Measurements from ENCODE around the gene P3H2.

DNA sequence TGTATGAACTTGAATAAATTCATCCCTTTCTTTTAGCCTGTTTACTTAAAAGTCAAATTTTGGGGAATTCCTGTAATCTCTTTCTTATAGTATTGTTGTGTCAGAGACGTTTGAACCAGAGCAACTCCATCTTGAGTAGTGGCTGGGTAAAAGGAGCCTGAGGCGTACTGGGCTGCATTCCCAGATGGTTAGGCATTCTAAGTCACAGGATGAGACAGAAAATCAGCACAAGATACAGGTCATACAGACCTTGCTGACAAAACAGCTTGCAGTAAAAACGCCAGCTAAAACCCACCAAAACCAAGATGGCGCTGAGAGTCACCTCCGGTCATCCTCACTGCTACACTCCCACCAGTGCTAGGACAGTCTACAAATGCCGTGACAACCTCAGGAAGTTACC, 94.5 kb downstream of the P3H2 start:
- TF ChIP-seq CTCF (IDR thresholded peaks at IDR 0.05) (no peak), POLR2A (IDR thresholded peaks at IDR 0.05) (no peak)
